ENCODE measurements around the gene ELP5.

- TF ChIP-seq REST (IDR thresholded peaks at IDR 0.05; ENCODE audit: insufficient replicate concordance, low read depth) (no peak), GABPA (IDR thresholded peaks at IDR 0.05; ENCODE audit: low read depth) (no peak)
- TF ChIP-seq, protein P1, sequence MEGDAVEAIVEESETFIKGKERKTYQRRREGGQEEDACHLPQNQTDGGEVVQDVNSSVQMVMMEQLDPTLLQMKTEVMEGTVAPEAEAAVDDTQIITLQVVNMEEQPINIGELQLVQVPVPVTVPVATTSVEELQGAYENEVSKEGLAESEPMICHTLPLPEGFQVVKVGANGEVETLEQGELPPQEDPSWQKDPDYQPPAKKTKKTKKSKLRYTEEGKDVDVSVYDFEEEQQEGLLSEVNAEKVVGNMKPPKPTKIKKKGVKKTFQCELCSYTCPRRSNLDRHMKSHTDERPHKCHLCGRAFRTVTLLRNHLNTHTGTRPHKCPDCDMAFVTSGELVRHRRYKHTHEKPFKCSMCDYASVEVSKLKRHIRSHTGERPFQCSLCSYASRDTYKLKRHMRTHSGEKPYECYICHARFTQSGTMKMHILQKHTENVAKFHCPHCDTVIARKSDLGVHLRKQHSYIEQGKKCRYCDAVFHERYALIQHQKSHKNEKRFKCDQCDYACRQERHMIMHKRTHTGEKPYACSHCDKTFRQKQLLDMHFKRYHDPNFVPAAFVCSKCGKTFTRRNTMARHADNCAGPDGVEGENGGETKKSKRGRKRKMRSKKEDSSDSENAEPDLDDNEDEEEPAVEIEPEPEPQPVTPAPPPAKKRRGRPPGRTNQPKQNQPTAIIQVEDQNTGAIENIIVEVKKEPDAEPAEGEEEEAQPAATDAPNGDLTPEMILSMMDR (IDR thresholded peaks at IDR 0.05; ENCODE audit: insufficient read depth, low read length), result no peak
Observed at GRCh38 chr17:7241783-7242716, 10.0 kb upstream of the ELP5 start, which contains the start of gene GABARAP.
